Measurements from ENCODE around the gene TM9SF4.

Gene TM9SF4

GRCh38 chr20:32126919-32127318, 17.4 kb downstream of the TM9SF4 start:
- H3K27me3 ChIP-seq (ENCODE audit: insufficient read depth, poor library complexity, severe bottlenecking) = no peaks in the 10 kb centered on the region
- DNase-seq (ENCODE audit: low read depth in 1 of 2, low spot score in 1 of 2) = no peak
- no peak overlapping the region for H3K4me3 ChIP-seq (replicated peaks; ENCODE audit: insufficient read depth, low read length)
- no peak overlapping the region for H3K27ac ChIP-seq (replicated peaks)
- TF ChIP-seq SPI1 (IDR thresholded peaks at IDR 0.05; ENCODE audit: borderline replicate concordance, low read depth) (no peak), REST (IDR thresholded peaks at IDR 0.05; ENCODE audit: insufficient replicate concordance, low read depth) (no peak)

GRCh38 chr20:32127347-32127746, 17.8 kb downstream of the TM9SF4 start:
- Histone ChIP-seq H3K27ac (replicated peaks) (no peak overlapping the region), H3K4me3 (replicated peaks; ENCODE audit: insufficient read depth, low read length) (no peak overlapping the region), H3K27me3 (ENCODE audit: insufficient read depth, poor library complexity, severe bottlenecking) (no peaks in the 10 kb centered on the region)
- DNase-seq (ENCODE audit: low read depth in 1 of 2, low spot score in 1 of 2) = no peak
- TF ChIP-seq, protein P1, sequence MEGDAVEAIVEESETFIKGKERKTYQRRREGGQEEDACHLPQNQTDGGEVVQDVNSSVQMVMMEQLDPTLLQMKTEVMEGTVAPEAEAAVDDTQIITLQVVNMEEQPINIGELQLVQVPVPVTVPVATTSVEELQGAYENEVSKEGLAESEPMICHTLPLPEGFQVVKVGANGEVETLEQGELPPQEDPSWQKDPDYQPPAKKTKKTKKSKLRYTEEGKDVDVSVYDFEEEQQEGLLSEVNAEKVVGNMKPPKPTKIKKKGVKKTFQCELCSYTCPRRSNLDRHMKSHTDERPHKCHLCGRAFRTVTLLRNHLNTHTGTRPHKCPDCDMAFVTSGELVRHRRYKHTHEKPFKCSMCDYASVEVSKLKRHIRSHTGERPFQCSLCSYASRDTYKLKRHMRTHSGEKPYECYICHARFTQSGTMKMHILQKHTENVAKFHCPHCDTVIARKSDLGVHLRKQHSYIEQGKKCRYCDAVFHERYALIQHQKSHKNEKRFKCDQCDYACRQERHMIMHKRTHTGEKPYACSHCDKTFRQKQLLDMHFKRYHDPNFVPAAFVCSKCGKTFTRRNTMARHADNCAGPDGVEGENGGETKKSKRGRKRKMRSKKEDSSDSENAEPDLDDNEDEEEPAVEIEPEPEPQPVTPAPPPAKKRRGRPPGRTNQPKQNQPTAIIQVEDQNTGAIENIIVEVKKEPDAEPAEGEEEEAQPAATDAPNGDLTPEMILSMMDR (IDR thresholded peaks at IDR 0.05; ENCODE audit: insufficient read depth, low read length) = no peak
- TF ChIP-seq REST (IDR thresholded peaks at IDR 0.05; ENCODE audit: insufficient replicate concordance, low read depth) = no peak
- no peak for TF ChIP-seq GABPA (IDR thresholded peaks at IDR 0.05; ENCODE audit: low read depth)
- TF ChIP-seq POLR2AphosphoS5 (IDR thresholded peaks at IDR 0.05; ENCODE audit: low read depth) = no peak
- no peak for TF ChIP-seq SPI1 (IDR thresholded peaks at IDR 0.05; ENCODE audit: borderline replicate concordance, low read depth)

DNA sequence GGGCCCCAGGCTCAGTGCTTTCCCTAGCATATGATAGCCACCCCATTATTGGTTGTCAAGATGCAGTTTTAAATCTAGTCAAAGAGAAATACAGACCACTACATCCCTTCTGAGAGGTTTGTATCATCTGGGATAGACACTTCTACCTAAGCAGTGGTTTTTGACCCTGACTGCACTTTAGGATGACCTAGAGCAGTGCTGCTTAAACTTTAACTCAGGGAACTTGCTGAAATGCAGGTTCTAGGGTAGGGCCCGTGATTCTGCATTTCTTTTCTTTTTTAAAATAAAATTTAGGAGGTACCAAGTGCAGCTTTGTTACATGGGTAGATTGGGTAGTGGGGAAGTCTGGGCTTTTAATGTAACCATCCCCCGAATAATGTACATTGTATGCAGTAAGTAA, 18.7 kb downstream of the TM9SF4 start:
- no peak for DNase-seq (ENCODE audit: low read depth in 1 of 2, low spot score in 1 of 2)
- TF ChIP-seq POLR2AphosphoS5 (IDR thresholded peaks at IDR 0.05; ENCODE audit: low read depth) (no peak), REST (IDR thresholded peaks at IDR 0.05; ENCODE audit: insufficient replicate concordance, low read depth) (no peak), SPI1 (IDR thresholded peaks at IDR 0.05; ENCODE audit: borderline replicate concordance, low read depth) (no peak), GABPA (IDR thresholded peaks at IDR 0.05; ENCODE audit: low read depth) (no peak)
- TF ChIP-seq, protein P1 (IDR thresholded peaks at IDR 0.05; ENCODE audit: insufficient read depth, low read length) = no peak
- Histone ChIP-seq H3K27me3 (ENCODE audit: insufficient read depth, poor library complexity, severe bottlenecking) (no peaks in the 10 kb centered on the region), H3K4me3 (replicated peaks; ENCODE audit: insufficient read depth, low read length) (no peak overlapping the region), H3K27ac (replicated peaks) (no peak overlapping the region)

DNA sequence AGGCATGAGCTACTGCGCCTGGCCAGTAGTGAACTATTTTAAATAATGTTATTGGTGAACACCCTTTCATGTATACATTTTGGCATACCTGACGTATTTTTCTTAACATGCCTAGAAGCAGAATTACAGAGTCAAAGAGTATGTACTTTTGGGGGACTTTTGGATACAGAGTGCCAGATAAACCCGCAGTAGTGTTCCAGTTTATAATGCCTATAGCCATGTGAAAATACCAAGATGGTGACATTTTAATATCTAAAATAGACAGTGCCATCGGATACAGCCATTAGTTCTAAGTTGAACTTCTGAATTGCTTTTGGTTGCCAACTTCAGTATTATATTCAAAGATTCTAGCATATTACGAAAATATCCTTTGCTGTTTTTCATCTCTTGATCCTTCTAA, 20.3 kb downstream of the TM9SF4 start:
- Histone ChIP-seq H3K4me3 (replicated peaks; ENCODE audit: insufficient read depth, low read length) (no peak overlapping the region), H3K27ac (replicated peaks) (no peak overlapping the region), H3K27me3 (ENCODE audit: insufficient read depth, poor library complexity, severe bottlenecking) (no peaks in the 10 kb centered on the region)
- TF ChIP-seq REST (IDR thresholded peaks at IDR 0.05; ENCODE audit: insufficient replicate concordance, low read depth) = no peak
- TF ChIP-seq, protein P1 (IDR thresholded peaks at IDR 0.05; ENCODE audit: insufficient read depth, low read length) = no peak
- no peak for TF ChIP-seq SPI1 (IDR thresholded peaks at IDR 0.05; ENCODE audit: borderline replicate concordance, low read depth)
- TF ChIP-seq GABPA (IDR thresholded peaks at IDR 0.05; ENCODE audit: low read depth) = no peak
- no peak for TF ChIP-seq POLR2AphosphoS5 (IDR thresholded peaks at IDR 0.05; ENCODE audit: low read depth)
- no peak for DNase-seq (ENCODE audit: low read depth in 1 of 2, low spot score in 1 of 2)

All from HL-60 (cell line).